ENCODE measurements around the gene PHC2.
"Not testable (repeated sequence)": the region's sequence is repeated elsewhere in the genome, so short reads cannot be mapped to it uniquely, and the experiment has no call there.

PHC2 gene

GRCh38 chr1:33295450-33296081 lies 135.3 kb downstream of the PHC2 start:
- H3K4me3 ChIP-seq (ENCODE audit: low read length): no peak overlapping the region
- peak; percentile 72 for DNase-seq (ENCODE audit: low read depth)
- TF ChIP-seq CTCF (conservative IDR thresholded peaks at IDR 0.05; ENCODE audit: low read length): peak; percentile 88

- no peak for TF ChIP-seq CTCF (conservative IDR thresholded peaks at IDR 0.05; ENCODE audit: low read length)
- DNase-seq (ENCODE audit: low read depth): no peak
- no peak overlapping the region for H3K4me3 ChIP-seq (ENCODE audit: low read length)
These were observed 135.9 kb downstream of the PHC2 start for GRCh38 chr1:33295023-33295422.

- DNase-seq (ENCODE audit: low read depth): no peak
- TF ChIP-seq CTCF (conservative IDR thresholded peaks at IDR 0.05; ENCODE audit: low read length): no peak
- H3K4me3 ChIP-seq (ENCODE audit: low read length): no peak overlapping the region
These were observed 136.6 kb downstream of the PHC2 start for GRCh38 chr1:33294071-33295010.

- H3K4me3 ChIP-seq (ENCODE audit: low read length): no peak overlapping the region
- no peak for TF ChIP-seq CTCF (conservative IDR thresholded peaks at IDR 0.05; ENCODE audit: low read length)
- DNase-seq (ENCODE audit: low read depth): peak; percentile 11
These were observed 138.1 kb downstream of the PHC2 start for GRCh38 chr1:33292726-33293340.

- H3K4me3 ChIP-seq (ENCODE audit: low read length); DNase-seq (ENCODE audit: low read depth): not testable (repeated sequence)
These were observed 140.3 kb downstream of the PHC2 start for GRCh38 chr1:33290615-33291014.

GRCh38 chr1:33289858-33290154 lies 141.1 kb downstream of the PHC2 start:
- TF ChIP-seq CTCF (conservative IDR thresholded peaks at IDR 0.05; ENCODE audit: low read length): no peak
- no peak for DNase-seq (ENCODE audit: low read depth)
- H3K4me3 ChIP-seq (ENCODE audit: low read length): no peak overlapping the region

- H3K4me3 ChIP-seq (ENCODE audit: low read length): no peak overlapping the region
- no peak for DNase-seq (ENCODE audit: low read depth)
- TF ChIP-seq CTCF (conservative IDR thresholded peaks at IDR 0.05; ENCODE audit: low read length): no peak
These were observed 141.7 kb downstream of the PHC2 start for GRCh38 chr1:33288976-33289857.
